NCI-H1105 (cell line): ENCODE results near the gene GEMIN4.
A peak's percentile ranks its signal among the peaks of the same experiment; 100 is the strongest.

Experiments
- DNase-seq: peaks from one replicate; lab custom pipeline; 2025; lab: John Stamatoyannopoulos, UW

The GEMIN4 gene

DNA sequence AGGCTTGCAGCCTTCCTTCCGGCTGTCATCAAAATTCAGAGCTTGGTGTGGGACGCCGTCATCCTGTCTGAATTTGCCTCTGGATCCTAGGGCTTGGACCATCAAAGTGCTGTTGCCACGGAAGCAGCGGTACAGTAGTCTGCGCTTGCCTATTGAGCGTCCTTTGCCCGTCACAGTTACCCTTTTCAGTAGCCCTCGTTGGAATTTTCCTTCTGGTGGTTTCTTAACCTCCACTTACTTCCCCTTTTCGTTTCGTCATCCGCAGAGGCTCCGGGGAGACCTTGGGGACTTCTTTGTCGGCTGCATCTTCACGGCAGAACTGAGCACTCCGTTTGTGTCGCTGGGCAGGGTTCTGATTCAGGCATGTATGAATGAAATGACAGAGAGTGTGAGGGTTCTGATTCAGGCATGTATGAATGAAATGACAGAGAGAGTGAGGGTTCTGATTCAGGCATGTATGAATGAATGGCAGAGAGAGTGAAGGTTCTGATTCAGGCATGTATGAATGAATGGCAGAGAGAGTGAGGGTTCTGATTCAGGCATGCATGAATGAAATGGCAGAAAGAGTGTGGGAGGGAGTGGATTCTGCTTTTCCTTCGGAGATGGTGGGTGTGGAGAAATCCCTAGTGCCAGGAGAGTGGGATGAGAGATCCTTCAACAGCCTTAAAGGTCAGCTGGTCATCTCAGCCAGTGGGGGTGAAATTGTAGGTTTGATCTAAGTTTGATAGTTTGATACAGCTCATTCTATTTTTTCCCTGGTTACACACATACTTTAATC lies 11.6 kb downstream of the GEMIN4 start:
- no peak for DNase-seq

DNA sequence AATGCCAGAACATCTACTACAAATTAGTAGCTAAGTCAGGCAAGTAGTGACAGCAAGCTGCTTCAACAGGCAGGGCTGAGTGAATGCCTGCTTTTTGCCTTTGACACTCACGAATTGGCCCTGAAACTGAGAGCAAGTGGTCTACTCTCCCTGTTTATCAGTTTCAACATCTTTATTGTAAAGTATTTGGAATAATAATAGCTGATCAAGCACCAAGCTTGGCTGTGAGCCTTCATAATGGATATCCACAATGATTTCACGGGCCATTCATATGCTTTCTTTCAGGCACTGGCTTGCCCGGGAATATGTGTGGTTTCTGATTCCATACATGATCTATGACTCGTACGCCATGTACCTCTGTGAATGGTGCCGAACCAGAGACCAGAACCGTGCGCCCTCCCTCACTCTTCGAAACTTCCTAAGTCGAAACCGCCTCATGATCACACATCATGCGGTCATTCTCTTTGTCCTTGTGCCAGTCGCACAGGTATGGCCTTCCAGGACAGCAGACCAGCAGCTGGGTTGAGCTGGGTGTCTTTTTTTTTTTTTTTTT lies 14.4 kb downstream of the GEMIN4 start:
- DNase-seq, result no peak

DNA sequence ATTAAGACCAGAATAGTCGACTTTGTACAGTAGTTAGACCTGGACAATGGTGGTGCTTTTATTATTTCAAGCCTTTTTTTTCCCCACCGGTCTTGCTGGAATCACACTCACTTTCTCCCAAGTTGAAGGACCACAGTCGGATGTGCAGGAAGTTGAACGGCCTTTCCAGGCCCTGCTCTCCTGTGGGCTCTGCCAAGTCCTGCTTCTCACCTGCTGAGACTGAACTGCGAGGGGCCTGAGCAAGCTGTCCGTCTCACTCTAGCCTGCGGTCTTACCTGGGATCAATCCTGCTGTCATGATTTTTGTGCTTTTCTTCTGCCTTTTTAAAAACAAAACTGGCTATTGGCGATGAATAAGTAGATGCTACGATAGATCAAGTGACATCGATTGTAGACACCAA lies 18.3 kb downstream of the GEMIN4 start:
- no peak for DNase-seq

GRCh38 chr17:732902-733720 lies 19.0 kb downstream of the GEMIN4 start:
- no peak for DNase-seq

DNA sequence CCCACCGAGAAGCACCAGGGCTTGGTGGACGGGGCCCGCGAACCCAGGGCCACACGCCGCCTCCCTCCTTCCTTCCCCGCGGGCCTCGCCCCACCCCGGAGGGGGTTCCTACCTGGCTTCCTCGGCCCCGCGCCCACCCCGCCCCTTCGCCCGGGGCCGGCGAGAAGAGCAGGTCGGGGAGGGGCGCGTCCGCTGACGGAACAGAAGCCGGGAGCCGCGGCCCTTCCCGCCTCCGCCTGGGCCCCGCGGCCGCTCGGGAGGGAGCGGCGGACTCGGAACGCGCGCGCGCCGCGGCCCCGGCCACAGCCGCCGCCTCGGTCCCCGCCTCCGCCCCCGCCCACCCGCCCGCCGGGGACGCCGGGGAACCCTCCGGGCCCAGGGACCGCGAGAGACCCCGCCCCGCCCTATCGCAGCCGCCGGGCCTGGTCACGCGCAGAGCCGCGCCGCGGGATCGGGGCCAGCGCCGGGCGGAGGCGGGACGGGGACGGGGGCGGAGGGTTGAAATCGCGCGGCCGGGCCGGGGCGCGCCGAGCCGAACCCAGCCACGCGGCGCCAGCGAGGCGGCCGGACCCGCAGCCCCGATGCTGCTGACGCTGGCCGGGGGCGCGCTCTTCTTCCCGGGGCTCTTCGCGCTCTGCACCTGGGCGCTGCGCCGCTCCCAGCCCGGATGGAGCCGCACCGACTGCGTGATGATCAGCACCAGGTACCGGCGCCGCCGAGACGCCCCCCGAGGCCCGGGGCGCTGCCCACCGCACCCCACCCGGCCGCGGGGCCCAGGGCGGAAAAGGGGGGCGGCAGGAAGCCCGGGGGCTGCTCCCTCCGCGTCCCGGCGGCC lies 19.8 kb downstream of the GEMIN4 start, which contains the start of gene TLCD3A:
TSS of gene TLCD3A (plus strand) at position 530 of the 835 bp plus-strand sequence. CDS start at position 582, 52 bp downstream.
- peak; percentile 19 for DNase-seq

DNA sequence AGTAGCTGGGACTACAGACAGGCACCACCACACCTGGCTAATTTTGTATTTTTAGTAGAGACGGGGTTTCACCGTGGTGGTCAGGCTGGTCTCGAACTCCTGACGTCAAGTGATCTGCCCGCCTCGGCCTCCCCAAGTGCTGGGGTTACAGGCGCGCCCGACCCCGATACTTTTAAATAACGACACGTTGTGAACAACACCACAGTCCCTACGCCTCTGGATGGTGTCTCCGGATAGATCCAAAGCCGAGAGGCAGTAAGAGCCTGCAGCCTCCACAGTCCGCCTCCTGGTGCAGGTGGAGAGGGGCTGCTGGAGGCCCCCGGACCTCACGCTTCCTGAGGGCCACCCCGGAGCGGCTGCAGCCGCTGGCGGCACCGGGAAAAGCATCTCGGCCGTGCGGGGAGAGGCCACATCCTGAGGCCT lies 20.4 kb downstream of the GEMIN4 start:
- no peak for DNase-seq

DNA sequence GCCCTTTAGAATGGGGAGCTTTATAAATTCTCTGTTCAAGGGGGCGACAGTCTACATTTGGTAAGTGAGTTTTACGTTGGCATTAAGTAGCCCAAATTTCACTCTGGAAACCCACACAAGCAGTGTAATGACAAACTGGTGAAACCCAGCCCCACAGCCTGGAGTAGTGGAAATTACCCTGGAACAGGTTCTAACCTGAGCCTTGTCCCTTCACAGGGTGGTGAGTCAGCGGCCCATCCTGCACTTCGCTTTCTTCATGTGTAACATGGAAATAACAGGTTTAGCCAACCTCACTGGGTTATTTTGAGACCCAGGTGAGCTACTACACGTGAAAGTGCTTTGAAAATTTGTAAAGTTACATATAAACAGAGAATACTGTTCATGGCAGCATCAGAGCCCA lies 23.2 kb downstream of the GEMIN4 start:
- DNase-seq, result no peak

- DNase-seq, result no peak
Observed at GRCh38 chr17:726271-726919, 25.7 kb downstream of the GEMIN4 start.

GRCh38 chr17:725746-726145 lies 26.3 kb downstream of the GEMIN4 start:
- DNase-seq, result no peak

DNA sequence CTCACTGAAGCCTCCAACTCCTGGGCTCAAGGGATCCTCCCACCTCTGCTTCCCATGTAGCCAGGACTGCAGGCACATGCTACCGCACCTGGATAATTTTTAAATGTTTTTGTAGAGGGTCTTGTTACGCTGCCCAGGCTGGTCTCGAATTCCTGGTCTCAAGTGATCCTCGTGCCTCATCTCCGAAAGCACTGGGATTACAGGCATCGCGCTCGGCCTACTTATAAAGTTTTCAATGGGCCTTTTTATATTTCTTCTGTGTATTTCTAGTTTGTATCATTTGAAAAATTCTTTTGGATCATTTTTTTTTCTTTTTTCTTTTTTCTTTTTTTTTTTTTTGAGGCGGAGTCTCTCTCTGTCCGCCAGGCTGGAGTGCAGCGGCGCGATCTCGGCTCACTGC lies 27.0 kb downstream of the GEMIN4 start:
- no peak for DNase-seq

DNA sequence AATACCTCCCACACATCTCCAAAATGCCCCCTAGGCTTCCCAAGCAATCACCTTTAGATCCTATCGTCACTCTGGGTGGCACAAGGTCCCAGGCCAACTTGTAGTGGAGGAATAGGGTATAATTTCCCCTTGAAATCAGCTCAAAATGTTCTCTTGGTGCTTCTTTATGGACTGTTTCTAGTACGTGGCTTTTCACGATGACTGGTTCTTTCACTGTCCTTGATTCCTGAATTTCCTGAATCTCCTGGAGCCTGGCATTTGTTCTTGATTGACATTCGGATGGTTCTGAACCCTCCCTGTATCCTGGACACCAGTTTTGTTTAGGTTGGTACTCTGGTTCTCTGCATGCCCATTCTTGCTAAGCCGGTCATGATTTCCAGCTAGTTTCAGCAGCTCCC lies 30.5 kb downstream of the GEMIN4 start:
- DNase-seq, result no peak

DNA sequence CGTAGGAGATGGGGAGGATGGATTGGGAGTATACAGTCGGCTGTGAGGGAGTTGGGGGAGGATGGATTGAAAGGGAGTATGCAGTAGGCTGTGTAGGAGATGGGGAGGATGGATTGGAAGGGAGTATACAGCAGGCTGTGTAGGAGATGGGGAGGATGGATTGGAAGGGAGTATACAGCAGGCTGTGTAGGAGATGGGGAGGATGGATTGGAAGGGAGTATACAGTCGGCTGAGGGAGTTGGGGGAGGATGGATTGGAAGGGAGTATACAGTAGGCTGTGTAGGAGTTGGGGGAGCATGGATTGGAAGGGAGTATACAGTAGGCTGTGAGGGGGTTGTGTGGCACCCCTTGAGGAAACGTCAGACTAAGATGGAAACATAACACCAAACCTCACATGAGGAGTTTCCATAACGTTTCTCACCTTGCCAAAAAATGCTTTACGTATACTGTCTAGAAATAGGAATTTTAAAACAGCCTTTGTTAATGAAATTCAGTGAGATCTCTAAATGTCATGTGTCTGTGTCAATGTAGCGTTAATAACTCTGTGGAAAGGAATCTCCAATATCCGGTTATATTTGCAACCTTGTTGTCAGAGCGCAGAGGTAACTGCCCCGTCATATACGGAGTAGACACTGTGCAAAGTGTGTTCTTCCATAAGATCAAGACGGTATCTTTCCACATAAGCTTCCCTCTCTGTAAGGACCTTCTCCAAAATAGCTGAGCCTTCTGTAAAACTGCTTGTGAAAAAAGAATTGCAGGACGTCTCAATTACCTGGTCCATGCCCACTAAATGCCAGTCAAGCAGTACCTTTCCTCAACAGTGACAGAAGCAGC lies 31.1 kb downstream of the GEMIN4 start:
- DNase-seq, result no peak

- no peak for DNase-seq
Observed at GRCh38 chr17:718075-718474, 34.0 kb downstream of the GEMIN4 start.

- DNase-seq, result no peak
Observed at GRCh38 chr17:708132-708531, 43.9 kb downstream of the GEMIN4 start.

- DNase-seq, result no peak
Observed at GRCh38 chr17:705863-706262, 46.2 kb downstream of the GEMIN4 start.

- no peak for DNase-seq
Observed at GRCh38 chr17:705011-705410, 47.1 kb downstream of the GEMIN4 start.

- DNase-seq, result no peak
Observed at GRCh38 chr17:704111-704864, 47.8 kb downstream of the GEMIN4 start.

- DNase-seq, result no peak
Observed at GRCh38 chr17:703081-703875, 48.8 kb downstream of the GEMIN4 start.

- DNase-seq, result no peak
Observed at GRCh38 chr17:700504-701094, 51.5 kb downstream of the GEMIN4 start.
